GM04504 (cell line): Measurements from ENCODE around the gene GPX4.

Experiments
- DNase-seq: peaks from one replicate; pipeline ENCODE4 v3.0.0-alpha.2; 2012; ENCODE audit warnings: low read depth

The GPX4 gene

GRCh38 chr19:1068009-1069001 lies 35.5 kb upstream of the GPX4 start:
- DNase-seq, result no peak

- no peak for DNase-seq
These were observed 34.6 kb upstream of the GPX4 start for GRCh38 chr19:1069009-1069779.

DNA sequence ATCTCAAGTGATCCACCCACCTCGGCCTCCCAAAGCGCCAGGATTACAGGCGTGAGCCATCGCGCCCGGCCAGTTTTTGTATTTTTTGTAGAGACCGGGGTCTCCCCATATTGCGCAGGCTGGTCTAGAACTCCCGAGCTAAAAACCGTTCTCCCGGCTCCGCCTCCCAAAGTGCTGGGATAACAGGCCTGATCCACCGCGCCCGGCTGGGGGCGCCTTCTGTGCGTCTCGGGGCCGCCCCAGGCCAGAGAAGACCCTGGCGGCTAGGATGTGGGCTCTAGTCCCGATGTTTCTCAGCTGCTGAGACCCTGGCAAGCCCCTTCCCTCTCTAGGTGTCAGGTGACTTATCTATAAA lies 33.2 kb upstream of the GPX4 start:
- no peak for DNase-seq

DNA sequence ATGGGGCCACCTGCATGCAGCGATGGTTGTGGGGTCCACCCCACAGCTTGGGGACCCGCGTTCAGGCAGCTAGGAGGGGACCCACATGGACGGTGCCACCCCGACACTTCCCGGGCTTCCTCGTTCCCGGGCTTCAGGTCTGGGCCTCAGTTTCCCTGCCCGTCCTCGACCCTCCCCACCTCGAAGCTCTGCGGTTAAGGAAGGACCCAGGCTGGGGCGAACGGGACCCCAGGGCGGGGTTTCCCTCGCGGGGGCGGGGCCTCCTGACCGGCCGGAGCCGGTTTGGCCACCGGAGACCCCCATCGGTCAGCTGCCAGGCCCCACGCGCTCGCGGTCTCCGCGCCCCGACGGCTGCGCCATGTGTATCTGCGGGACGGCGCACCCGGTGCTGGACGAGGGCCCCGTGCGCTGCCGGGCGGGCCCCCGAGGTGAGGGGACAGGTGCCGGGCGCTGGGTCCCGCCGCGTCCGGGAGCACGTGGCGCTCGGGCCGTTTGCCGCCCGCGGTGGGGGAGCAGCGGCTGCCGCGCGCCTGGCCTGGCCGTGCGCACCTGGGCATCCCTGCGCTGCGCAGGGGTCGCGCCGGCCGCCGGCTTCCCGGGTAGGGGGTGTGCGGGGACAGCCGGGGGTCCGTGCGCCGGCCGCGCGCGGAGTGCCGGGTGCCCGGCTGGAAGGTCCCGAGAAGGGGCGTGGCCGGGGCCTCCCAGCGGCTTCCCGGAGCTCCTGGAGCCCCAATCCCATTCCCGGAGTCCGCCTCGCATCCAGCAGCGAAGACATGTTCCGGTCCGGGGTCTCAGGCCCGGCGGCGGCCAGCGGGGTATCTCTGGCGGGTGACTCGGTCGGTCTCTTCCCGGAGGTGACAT lies 32.6 kb upstream of the GPX4 start:
- no peak for DNase-seq

DNA sequence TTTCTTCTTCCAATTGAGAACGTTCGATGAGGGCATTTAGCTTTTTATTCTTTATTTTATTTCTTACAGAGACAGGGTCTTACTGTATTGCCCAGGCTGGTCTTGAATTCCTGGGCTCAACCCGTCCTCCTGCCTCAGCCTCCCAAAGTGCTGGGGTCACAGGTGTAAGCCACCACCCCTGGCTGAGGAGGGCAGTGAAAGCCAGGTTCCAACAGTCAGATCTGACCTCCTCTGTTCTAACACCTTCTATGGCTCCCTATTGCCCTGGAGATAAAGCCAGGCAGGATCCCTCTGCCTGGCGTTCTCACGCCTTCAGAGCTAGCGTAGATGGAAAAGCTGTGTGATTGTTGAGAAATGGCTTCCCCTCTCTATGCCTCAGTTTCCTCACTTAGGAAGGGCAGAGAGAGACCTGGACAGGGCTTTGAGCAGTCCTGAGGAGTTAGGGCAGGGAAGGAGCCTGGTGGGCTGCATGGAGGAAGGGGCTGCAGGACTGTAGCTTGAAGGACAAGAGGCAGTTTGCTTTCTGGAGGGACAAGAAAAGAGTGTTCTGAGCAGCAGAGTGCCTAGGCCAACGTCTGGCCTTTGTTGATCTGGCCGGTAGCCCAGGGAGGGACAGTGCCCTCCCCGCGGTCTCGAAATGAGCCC lies 31.3 kb upstream of the GPX4 start:
- no peak for DNase-seq

DNA sequence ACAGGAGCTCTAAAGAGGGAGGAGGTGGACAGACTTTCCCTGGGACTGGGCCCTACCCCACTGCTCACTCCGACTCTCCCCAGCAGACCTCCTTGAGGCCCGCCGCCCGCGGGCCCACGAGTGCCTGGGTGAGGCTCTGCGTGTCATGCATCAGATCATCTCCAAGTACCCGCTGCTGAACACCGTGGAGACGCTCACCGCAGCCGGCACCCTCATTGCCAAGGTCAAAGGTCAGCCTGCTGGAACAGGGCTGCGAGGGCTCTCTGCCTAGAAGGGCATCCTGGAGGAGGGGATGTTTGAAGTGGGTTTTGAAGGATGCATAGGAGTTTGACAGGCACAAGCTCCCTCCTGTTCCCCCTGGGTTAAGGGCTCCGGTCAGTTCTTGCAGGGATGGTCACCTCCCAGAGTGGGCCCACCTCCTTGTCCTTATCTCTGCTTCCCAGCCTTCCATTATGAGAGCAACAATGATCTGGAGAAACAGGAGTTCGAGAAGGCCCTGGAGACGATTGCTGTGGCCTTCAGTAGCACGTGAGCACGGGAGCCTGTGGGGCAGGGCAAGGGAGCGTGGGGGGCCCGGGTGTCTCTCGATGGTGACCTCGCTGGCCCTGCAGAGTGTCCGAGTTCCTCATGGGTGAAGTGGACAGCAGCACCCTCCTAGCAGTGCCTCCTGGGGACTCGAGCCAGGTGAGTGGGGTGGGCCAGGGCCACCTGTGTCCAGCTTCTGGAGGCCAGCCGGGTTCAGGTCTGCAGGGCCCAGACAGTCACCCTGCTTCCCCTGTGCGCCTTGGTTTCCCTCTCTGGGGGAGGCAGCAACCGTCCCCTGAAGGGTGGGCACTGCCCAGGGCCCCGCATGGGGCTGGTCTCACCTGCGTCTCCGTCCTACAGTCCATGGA lies 30.5 kb upstream of the GPX4 start:
- DNase-seq, result no peak

DNA sequence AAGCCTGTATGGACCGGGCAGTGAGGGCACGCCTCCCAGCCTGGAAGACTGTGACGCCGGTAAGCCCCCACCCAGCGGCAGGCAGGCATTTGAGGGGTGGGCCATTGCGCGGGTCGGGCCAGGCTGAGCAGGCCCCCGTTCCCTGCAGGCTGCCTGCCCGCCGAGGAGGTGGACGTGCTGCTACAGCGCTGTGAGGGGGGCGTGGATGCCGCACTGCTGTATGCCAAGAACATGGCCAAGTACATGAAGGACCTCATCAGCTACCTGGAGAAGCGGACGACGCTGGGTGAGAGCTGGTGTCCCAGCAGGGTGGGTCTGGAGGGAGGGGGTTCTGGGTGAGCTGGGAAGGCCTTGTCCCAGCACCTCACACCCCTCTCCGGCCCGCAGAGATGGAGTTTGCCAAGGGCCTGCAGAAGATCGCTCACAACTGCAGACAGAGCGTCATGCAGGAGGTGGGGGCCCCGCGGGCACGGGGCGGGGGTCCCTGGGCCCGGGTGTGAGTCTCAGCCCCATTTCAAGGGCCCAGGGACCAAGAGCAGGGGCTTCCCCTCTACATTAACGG lies 29.8 kb upstream of the GPX4 start:
- no peak for DNase-seq

GRCh38 chr19:1074544-1075283 lies 29.1 kb upstream of the GPX4 start:
- DNase-seq, result no peak

GRCh38 chr19:1076046-1076386 lies 27.8 kb upstream of the GPX4 start:
- DNase-seq, result no peak

DNA sequence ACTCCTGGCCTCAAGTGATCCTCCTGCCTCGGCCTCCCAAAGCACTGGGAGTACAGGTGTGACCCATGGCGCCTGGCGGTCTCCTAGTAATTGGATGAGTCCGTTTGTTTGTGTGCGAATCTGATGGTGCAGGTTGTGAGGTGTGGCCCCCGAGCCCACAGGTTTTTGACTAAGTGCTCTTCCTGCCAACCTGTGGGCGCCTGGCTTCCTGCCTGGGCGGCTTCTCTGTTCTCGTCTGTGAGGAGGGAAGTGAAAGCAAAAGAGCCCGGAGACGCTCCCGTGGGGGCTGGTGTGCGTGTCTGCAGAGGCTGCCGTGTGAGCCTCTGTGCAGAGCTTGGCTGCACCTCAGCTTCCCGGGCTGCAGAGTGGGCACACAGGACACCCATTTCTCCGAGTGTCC lies 26.8 kb upstream of the GPX4 start:
- DNase-seq, result no peak

DNA sequence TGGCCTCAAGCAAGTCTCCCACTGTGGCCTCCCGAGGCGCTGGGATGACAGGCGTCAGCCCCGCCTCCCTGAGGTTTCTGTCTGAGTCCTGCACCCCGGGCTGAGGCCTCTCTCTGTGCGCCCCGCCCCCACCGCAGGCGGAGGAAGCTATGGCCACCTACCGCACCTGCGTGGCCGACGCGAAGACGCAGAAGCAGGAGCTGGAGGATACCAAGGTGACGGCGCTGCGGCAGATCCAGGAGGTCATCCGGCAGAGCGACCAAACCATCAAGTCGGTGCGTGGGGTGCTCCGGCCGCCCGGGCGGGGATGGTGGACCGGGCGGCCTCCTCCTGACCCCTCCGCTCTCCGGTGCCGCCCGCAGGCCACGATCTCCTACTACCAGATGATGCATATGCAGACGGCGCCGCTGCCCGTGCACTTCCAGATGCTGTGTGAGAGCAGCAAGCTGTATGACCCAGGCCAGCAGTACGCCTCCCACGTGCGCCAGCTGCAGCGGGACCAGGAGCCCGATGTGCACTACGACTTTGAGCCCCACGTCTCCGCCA lies 24.2 kb upstream of the GPX4 start:
- no peak for DNase-seq

GRCh38 chr19:1080360-1081161 lies 23.2 kb upstream of the GPX4 start:
- DNase-seq, result no peak

DNA sequence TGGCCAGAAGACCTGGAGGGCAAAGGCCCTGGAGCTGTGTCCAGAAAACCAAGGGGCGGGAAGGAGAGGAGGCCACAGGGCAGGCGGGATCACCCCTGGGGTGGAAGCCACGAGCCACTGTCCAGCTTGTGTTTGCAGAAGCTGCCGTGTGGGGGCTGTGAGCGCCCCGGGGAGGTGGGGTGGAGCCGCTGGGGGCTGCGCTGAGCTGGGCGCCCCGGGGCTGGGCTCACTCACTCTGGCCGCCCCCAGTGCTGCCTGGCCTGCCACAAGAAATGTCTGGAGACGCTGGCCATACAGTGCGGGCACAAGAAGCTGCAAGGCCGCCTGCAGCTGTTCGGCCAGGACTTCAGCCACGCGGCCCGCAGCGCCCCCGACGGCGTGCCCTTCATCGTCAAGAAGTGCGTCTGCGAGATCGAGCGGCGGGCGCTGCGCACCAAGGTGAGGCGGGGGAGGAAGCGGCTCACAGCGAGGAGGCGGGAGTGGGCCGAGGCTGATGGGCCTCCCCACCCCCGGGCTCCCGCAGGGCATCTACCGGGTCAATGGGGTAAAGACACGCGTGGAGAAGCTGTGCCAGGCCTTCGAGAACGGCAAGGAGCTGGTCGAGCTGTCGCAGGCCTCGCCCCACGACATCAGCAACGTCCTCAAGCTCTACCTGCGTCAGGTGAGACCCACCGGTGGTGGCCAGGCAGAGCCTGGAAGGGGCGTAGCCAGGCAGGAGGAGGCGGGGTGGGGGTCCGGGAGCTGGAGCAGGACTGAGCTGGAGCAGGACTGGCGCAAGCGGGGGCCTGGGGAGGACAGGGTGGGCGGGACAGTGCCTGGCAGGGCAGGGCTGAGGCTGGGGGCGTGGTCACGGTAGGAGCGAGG lies 22.3 kb upstream of the GPX4 start:
- no peak for DNase-seq

GRCh38 chr19:1082165-1082927 lies 21.4 kb upstream of the GPX4 start:
- no peak for DNase-seq

DNA sequence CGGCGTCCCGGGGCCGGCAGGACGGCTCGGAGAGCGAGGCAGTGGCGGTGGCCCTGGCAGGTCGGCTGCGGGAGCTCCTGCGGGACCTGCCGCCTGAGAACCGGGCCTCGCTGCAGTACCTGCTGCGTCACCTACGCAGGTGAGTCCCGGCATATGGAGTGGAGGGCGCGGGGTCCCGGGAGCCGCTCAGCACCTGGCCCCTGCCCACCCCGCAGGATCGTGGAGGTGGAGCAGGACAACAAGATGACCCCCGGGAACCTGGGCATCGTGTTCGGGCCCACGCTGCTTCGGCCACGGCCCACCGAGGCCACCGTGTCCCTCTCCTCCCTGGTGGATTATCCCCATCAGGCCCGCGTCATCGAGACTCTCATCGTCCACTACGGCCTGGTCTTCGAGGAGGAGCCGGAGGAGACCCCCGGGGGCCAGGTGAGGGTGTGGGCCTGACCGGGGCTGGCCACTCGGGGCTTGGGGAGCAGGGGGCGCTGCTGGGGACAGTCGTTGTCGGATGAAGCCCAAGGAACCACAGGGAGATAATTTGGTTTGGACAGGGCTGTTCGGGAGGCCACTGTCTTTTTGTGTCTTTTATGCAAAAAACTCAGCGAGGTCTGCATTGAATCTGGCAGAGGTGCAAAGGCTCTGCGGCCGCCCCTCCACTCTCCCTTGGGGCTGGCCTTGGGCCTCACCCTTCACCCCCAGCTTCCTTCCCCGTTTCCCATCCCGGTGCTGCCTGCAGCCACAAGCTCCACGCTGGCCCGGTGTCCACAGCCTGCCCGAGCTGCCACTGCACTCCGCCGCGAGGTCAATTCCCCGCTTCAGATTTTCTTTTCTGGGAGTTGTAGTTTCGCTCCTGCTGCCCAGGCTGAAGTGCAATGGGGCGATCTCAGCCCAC lies 20.6 kb upstream of the GPX4 start:
- DNase-seq, result no peak
